Urothelium cell line (cell line): ENCODE results near the gene SAYSD1.
A peak's percentile ranks its signal among the peaks of the same experiment; 100 is the strongest.

Experiments used
- DNase-seq: peaks from one replicate; pipeline ENCODE4 v3.0.0; 2011; ENCODE audit warnings: low spot score, mixed read lengths
- FAIRE-seq: peaks from 2 replicates; lab custom pipeline; 2011; peaks lifted over from hg19 to GRCh38; lab: Jason Lieb, UNC

The SAYSD1 gene

GRCh38 chr6:39059496-39060310 is 55.3 kb downstream of the SAYSD1 start:
- FAIRE-seq (no peak), DNase-seq (no peak)

DNA sequence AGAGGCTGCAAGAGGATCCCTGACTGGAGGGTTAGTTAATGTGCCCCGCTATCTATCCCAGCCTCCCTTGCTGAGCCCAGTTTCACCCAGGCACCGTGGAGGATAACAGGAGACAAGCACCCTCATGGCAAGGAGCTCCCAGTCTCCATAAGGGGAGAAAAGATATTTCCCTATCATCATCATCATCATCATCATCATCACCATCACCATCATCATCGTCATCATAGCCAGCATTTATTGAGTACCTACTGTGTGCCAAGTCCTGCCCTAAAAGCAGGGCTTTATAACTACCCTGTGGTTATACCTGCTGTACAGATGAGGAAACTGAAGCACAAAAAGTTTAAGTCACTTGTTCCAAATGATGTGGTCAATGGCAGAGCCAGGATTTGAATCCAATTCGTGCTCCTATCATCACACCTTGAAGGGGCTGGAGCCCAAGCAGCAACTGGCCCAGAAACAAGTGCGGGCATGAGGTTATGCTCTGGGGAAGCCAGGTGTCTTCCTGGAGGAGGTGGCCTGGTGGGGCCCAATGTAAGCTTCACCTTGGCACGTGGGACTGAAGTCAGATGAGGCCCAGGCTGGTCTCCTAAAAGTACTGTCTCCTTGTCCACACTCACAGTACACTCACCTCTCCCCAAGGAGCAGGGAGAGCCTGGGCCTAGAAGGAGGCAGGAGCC is 56.4 kb downstream of the SAYSD1 start:
- no peak for FAIRE-seq
- DNase-seq, result no peak

- FAIRE-seq, result peak; percentile 44
- DNase-seq, result no peak
Observed at GRCh38 chr6:39057251-39058155, 57.5 kb downstream of the SAYSD1 start.

DNA sequence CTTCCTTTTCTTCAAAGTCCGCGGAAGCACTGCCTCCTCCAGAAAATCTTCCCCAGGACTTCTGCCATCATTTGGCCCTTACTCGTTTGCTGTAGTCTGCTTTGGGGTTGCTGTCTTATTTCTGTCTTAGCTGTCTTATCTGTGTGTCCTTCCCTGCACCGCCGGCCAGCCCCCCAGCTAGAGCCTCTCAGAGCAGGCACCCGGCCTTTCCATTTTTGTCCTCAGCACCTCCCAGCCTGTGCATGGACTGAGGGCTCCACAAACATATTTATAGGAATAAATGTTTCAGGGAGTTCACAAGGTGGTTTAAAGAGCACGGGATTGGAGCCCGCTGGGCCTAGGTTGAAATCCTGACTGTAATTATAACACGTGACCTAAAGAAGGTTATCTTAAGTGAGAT is 58.3 kb downstream of the SAYSD1 start:
- DNase-seq (no peak), FAIRE-seq (no peak)

- FAIRE-seq (no peak), DNase-seq (no peak)
Observed at GRCh38 chr6:39056191-39056590, 58.8 kb downstream of the SAYSD1 start.

- DNase-seq, result no peak
- FAIRE-seq, result no peak
Observed at GRCh38 chr6:39055661-39056060, 59.3 kb downstream of the SAYSD1 start.

- no peak for FAIRE-seq
- DNase-seq, result no peak
Observed at GRCh38 chr6:39054577-39055142, 60.3 kb downstream of the SAYSD1 start.
